ENCODE measurements around the gene CRISPLD2. TPM values are rescaled to one million over a fixed set of nuclear protein-coding genes. Genes with fewer than 3 reads are reported as not detected.
"Not testable (repeated sequence)": the region's sequence is repeated elsewhere in the genome, so short reads cannot be mapped to it uniquely, and the experiment has no call there.

Gene CRISPLD2
- total RNA-seq, 2 experiments from 2014 or later, result 0.16 TPM; not detected in 1

GRCh38 chr16:84856811-84857210 lies 37.0 kb downstream of the CRISPLD2 start:
- H3K27me3 Mint-ChIP-seq; POLR2A ChIA-PET; H3K4me1 Mint-ChIP-seq (ENCODE audit: low read depth); H3K4me3 Mint-ChIP-seq; DNase-seq; H3K27ac Mint-ChIP-seq; ATAC-seq; H3K36me3 Mint-ChIP-seq (ENCODE audit: low read depth); intact Hi-C loops (cut with micrococcal nuclease); CTCF ChIA-PET: not testable (repeated sequence)
- peaks cover 12% of the 10 kb centered on the region for H3K9me3 Mint-ChIP-seq

- peaks cover 12% of the 10 kb centered on the region for H3K9me3 Mint-ChIP-seq
- TF ChIP-seq CTCF (IDR thresholded peaks at IDR 0.05), result no peak
- H3K27me3 Mint-ChIP-seq, result peaks cover 4% of the 10 kb centered on the region
- H3K4me1 Mint-ChIP-seq (ENCODE audit: low read depth), result no peaks in the 10 kb centered on the region
- intact Hi-C loops (cut with micrococcal nuclease), result no loop called here
- no peak for DNase-seq
- no peak overlapping the region for H3K27ac Mint-ChIP-seq
- no peak overlapping the region for H3K4me3 Mint-ChIP-seq
- CTCF ChIA-PET, result no interaction called here
- no peaks in the 10 kb centered on the region for H3K36me3 Mint-ChIP-seq (ENCODE audit: low read depth)
- POLR2A ChIA-PET, result no interaction called here
- no peak for ATAC-seq
Measured at GRCh38 chr16:84859681-84860080, 39.9 kb downstream of the CRISPLD2 start.

GRCh38 chr16:84860383-84860782 lies 40.6 kb downstream of the CRISPLD2 start:
- Mint-ChIP-seq H3K4me1 (ENCODE audit: low read depth) (no peaks in the 10 kb centered on the region), H3K27me3 (peaks cover 4% of the 10 kb centered on the region), H3K36me3 (ENCODE audit: low read depth) (no peaks in the 10 kb centered on the region), H3K27ac (no peak overlapping the region), H3K9me3 (peaks cover 12% of the 10 kb centered on the region), H3K4me3 (no peak overlapping the region)
- ATAC-seq, result no peak
- ChIA-PET CTCF (interaction anchor here (1.2 kb wide), 1 partner anchor 109 kb away, joined by 3 read pairs; no protein-coding TSS in a partner anchor), POLR2A (no interaction called here)
- intact Hi-C loops (cut with micrococcal nuclease), result no loop called here
- DNase-seq, result no peak
- TF ChIP-seq CTCF (IDR thresholded peaks at IDR 0.05), result no peak

- TF ChIP-seq CTCF (IDR thresholded peaks at IDR 0.05), result no peak
- CTCF ChIA-PET, result no interaction called here
- H3K4me1 Mint-ChIP-seq (ENCODE audit: low read depth), result no peaks in the 10 kb centered on the region
Measured at GRCh38 chr16:84861671-84862070, 41.9 kb downstream of the CRISPLD2 start.

GRCh38 chr16:84862804-84863480 lies 43.2 kb downstream of the CRISPLD2 start:
- peaks cover 5% of the 10 kb centered on the region for H3K27me3 Mint-ChIP-seq
- CTCF ChIA-PET, result no interaction called here
- ATAC-seq (no peak), DNase-seq (no peak)
- H3K36me3 Mint-ChIP-seq (ENCODE audit: low read depth), result no peaks in the 10 kb centered on the region
- no peak overlapping the region for H3K4me3 Mint-ChIP-seq
- TF ChIP-seq CTCF (IDR thresholded peaks at IDR 0.05), result no peak
- H3K27ac Mint-ChIP-seq, result no peak overlapping the region
- intact Hi-C loops (cut with micrococcal nuclease), result no loop called here
- H3K9me3 Mint-ChIP-seq, result peaks cover 12% of the 10 kb centered on the region
- POLR2A ChIA-PET, result no interaction called here
- no peaks in the 10 kb centered on the region for H3K4me1 Mint-ChIP-seq (ENCODE audit: low read depth)

More at GRCh38 chr16:84861671-84862070, 41.9 kb downstream of the CRISPLD2 start:
- Mint-ChIP-seq H3K36me3 (ENCODE audit: low read depth) (no peaks in the 10 kb centered on the region), H3K27me3 (peaks cover 3% of the 10 kb centered on the region), H3K9me3 (peaks cover 12% of the 10 kb centered on the region), H3K27ac (no peak overlapping the region), H3K4me3 (no peak overlapping the region)
- DNase-seq (no peak), ATAC-seq (no peak)
- POLR2A ChIA-PET, result no interaction called here
- intact Hi-C loops (cut with micrococcal nuclease), result no loop called here

Measured in activated CD8-positive, alpha-beta T cell treated with anti-CD3 and anti-CD28 coated beads for 36 hours (primary cell).